Astrocyte (in vitro differentiated cells and primary cell): Measurements from ENCODE around the gene TMEM184B.

Experiments
- CTCF ChIP-seq: IDR thresholded peaks from 2 replicates; pipeline ENCODE4 v1.5.1; 2011; ENCODE audit warnings: low read depth, mild to moderate bottlenecking, inconsistent platforms, low read length, moderate library complexity; ENCODE audit not compliant: insufficient read depth
- EZH2 ChIP-seq: IDR thresholded peaks from 2 replicates; pipeline ENCODE4 v1.6.1; 2012; ENCODE audit warnings: mild to moderate bottlenecking, low read length, inconsistent platforms; ENCODE audit not compliant: insufficient read depth

GRCh38 chr22:38222797-38223119 is 50.1 kb downstream of the TMEM184B start:
- TF ChIP-seq EZH2 (no peak), CTCF (no peak)
